GM12891 (cell line): ENCODE data around the gene PCSK5.

Experiments
- POLR2A ChIP-seq: IDR thresholded peaks from 2 replicates; pipeline ENCODE4 v1.6.1; 2011; ENCODE audit warnings: low read depth, low read length, control low read depth
- POLR2AphosphoS5 ChIP-seq: IDR thresholded peaks from 2 replicates; pipeline ENCODE4 v1.6.1; 2011; ENCODE audit warnings: low read depth, low read length, control low read depth
- POU2F2 ChIP-seq: IDR thresholded peaks from 2 replicates; pipeline ENCODE4 v1.6.1; 2011; ENCODE audit warnings: low read depth, mild to moderate bottlenecking, control low read depth, low read length, moderate library complexity
- SPI1 ChIP-seq: IDR thresholded peaks from 2 replicates; pipeline ENCODE4 v1.6.1; 2011; ENCODE audit warnings: low read depth, low read length, control low read depth
- TAF1 ChIP-seq: IDR thresholded peaks from 2 replicates; pipeline ENCODE4 v1.6.1; 2011; ENCODE audit warnings: low read depth, low read length, control low read depth

DNA sequence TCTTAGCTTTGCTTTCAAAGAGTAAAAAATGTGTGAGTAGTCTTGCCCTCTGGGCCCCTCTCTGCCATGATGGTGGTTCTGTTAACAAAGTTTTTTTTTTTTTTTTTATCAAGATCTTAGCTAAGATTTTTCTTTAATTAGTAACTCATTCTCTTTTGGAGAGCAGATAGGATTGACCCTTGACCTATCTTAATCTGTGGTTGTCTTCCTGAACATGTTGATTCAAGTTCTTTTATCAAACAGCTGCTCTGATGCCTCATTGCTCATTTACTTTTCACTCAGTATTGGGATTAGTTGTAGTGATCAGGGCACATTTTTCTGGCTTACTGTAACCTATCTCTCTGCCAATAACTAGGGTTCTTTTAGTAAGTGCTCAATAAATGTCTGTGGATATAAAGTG, 106.3 kb downstream of the PCSK5 start:
- TF ChIP-seq POLR2AphosphoS5, result no peak
- no peak for TF ChIP-seq TAF1
- no peak for TF ChIP-seq POLR2A
- no peak for TF ChIP-seq POU2F2
- no peak for TF ChIP-seq SPI1
